Keratinocyte (primary cell): Measurements from ENCODE around the gene ARMC3. TPM values are rescaled to one million over a fixed set of nuclear protein-coding genes. Genes with fewer than 3 reads are reported as not detected.

ENCODE experiments used
- DNase-seq: peaks from one replicate; pipeline ENCODE4 v3.0.0-alpha.2; 2011; ENCODE audit warnings: low read depth, missing footprints, low spot score
- FAIRE-seq: peaks from 2 replicates; lab custom pipeline; 2011; peaks lifted over from hg19 to GRCh38; lab: Jason Lieb, UNC
- H2AFZ ChIP-seq: 2 replicates; pipeline ENCODE4 v1.6.0; 2012; ENCODE audit warnings: low read length, control low read depth, inconsistent platforms; ENCODE audit not compliant: control insufficient read depth
- H3K27ac ChIP-seq: 2 replicates; pipeline ENCODE4 v1.5.1; 2011; ENCODE audit warnings: low read length; ENCODE audit not compliant: control insufficient read depth, insufficient read depth
- H3K27me3 ChIP-seq: 3 replicates; pipeline ENCODE4 v1.6.0; 2011; ENCODE audit warnings: low read length; ENCODE audit not compliant: control insufficient read depth, insufficient read depth; ENCODE audit errors: extremely low read depth
- H3K36me3 ChIP-seq, 2 experiments: 2 replicates in 1 of 2; 3 replicates in 1 of 2; pipeline ENCODE4 v1.5.1; 2011; ENCODE audit warnings: low read length in 2 of 2, mild to moderate bottlenecking in 1 of 2; ENCODE audit not compliant: control insufficient read depth in 2 of 2, insufficient read depth in 2 of 2; ENCODE audit errors: extremely low read depth in 1 of 2
- H3K4me1 ChIP-seq: 3 replicates; pipeline ENCODE4 v1.5.1; 2011; ENCODE audit warnings: low read length; ENCODE audit not compliant: control insufficient read depth, insufficient read depth; ENCODE audit errors: extremely low read depth
- H3K4me2 ChIP-seq: 3 replicates; pipeline ENCODE4 v1.6.0; 2011; ENCODE audit warnings: low read depth, low read length; ENCODE audit not compliant: control insufficient read depth, insufficient read depth; ENCODE audit errors: extremely low read depth
- H3K4me3 ChIP-seq, 3 experiments: fragments of 200-600 bp in 1 of 3; sonication (generic) in 1 of 3; 2 replicates in 2 of 3; 3 replicates in 1 of 3; pipeline ENCODE4 v1.5.1; 2011 to 2016; ENCODE audit warnings: low read length in 3 of 3, mild to moderate bottlenecking in 3 of 3, control low read depth in 2 of 3, inconsistent platforms in 1 of 3, low read depth in 1 of 3, mixed read lengths in 1 of 3, mixed run types in 1 of 3, moderate library complexity in 1 of 3; ENCODE audit not compliant: control insufficient read depth in 2 of 3, insufficient read depth in 2 of 3; ENCODE audit errors: extremely low read depth in 1 of 3
- H3K79me2 ChIP-seq: 2 replicates; pipeline ENCODE4 v1.6.0; 2012; ENCODE audit warnings: low read length; ENCODE audit not compliant: control insufficient read depth, insufficient read depth
- H3K9ac ChIP-seq: 3 replicates; pipeline ENCODE4 v1.6.0; 2011; ENCODE audit warnings: low read length; ENCODE audit not compliant: control insufficient read depth, insufficient read depth; ENCODE audit errors: extremely low read depth
- H3K9me1 ChIP-seq: 3 replicates; pipeline ENCODE4 v1.6.0; 2011; ENCODE audit warnings: low read length; ENCODE audit not compliant: control insufficient read depth, insufficient read depth; ENCODE audit errors: extremely low read depth
- H3K9me3 ChIP-seq: 2 replicates; pipeline ENCODE4 v1.5.1; 2012; ENCODE audit warnings: low read depth, low read length; ENCODE audit not compliant: control insufficient read depth
- H4K20me1 ChIP-seq: 3 replicates; pipeline ENCODE4 v1.6.0; 2011; ENCODE audit warnings: low read length; ENCODE audit not compliant: control insufficient read depth, insufficient read depth; ENCODE audit errors: extremely low read depth
- CTCF ChIP-seq, 3 experiments: IDR thresholded peaks in 1 of 3; conservative IDR thresholded peaks in 1 of 3; optimal IDR thresholded peaks in 1 of 3; 2 replicates in 2 of 3; 3 replicates in 1 of 3; pipeline versions ENCODE3 to v1.5.1; 2011; ENCODE audit warnings: low read length in 3 of 3, mild to moderate bottlenecking in 3 of 3, moderate library complexity in 2 of 3, control low read depth in 1 of 3, inconsistent platforms in 1 of 3; ENCODE audit not compliant: insufficient read depth in 2 of 3; ENCODE audit errors: extremely low read depth in 1 of 3
- EZH2 ChIP-seq: IDR thresholded peaks from one replicate; pipeline ENCODE4 v1.6.1; 2012; ENCODE audit warnings: inconsistent platforms, mild to moderate bottlenecking, low read length, moderate library complexity
- dilution Hi-C: fragments of 300-500 bp; cut with MboI; formaldehyde crosslinking; loops from one replicate; pipeline ENCODE4 v1.7.0; 2020; ENCODE audit warnings: low sequenced_read_pairs; ENCODE audit not compliant: extremely low pct_ligation_motif_present
- polyA plus RNA-seq, 5 experiments: library from polyadenylated mRNA; depleted of rRNA in 3 of 5; stranded (reverse) in 3 of 5; stranded (forward) in 1 of 5; unstranded in 1 of 5; fragments of >200 nt; gene quantifications; 1 replicate in 1 of 5; 2 replicates in 3 of 5; 3 replicates in 1 of 5; pipeline versions ENCODE4 v1.2.1 to v1.2.3, GENCODE V29; 2011 to 2012; ENCODE audit warnings: missing spikeins in 2 of 5, low read depth in 1 of 5, low replicate concordance in 1 of 5

ARMC3 gene
- polyA plus RNA-seq, 1 donor (not counting 4 experiments of a cell fraction or from before 2014, with no cell fraction given): not detected

GRCh38 chr10:22915314-22915713, 12.5 kb upstream of the ARMC3 start:
- no peak overlapping the region for H3K27ac ChIP-seq
- no peak overlapping the region for H2AFZ ChIP-seq
- H3K9me3 ChIP-seq: no peaks in the 10 kb centered on the region
- no peak overlapping the region for H3K4me3 ChIP-seq
- H4K20me1 ChIP-seq: no peaks in the 10 kb centered on the region
- H3K9ac ChIP-seq: no peak overlapping the region
- H3K4me2 ChIP-seq: no peak overlapping the region
- TF ChIP-seq EZH2 (no peak), CTCF (optimal IDR thresholded peaks at IDR 0.05 in 1 of 3, IDR thresholded peaks at IDR 0.05 in 1 of 3, conservative IDR thresholded peaks at IDR 0.05 in 1 of 3; ENCODE audit: extremely low read depth in 1 of 3, insufficient read depth in 2 of 3, low read length in 3 of 3) (no peak)
- H3K4me1 ChIP-seq: no peaks in the 10 kb centered on the region
- DNase-seq (no peak), FAIRE-seq (no peak)
- H3K27me3 ChIP-seq: no peaks in the 10 kb centered on the region
- no peaks in the 10 kb centered on the region for H3K9me1 ChIP-seq
- dilution Hi-C loops: no loop called here
- no peaks in the 10 kb centered on the region for H3K79me2 ChIP-seq
- no peaks in the 10 kb centered on the region for H3K36me3 ChIP-seq

- TF ChIP-seq EZH2 (no peak), CTCF (optimal IDR thresholded peaks at IDR 0.05 in 1 of 3, IDR thresholded peaks at IDR 0.05 in 1 of 3, conservative IDR thresholded peaks at IDR 0.05 in 1 of 3; ENCODE audit: extremely low read depth in 1 of 3, insufficient read depth in 2 of 3, low read length in 3 of 3) (no peak)
- DNase-seq: no peak
- Histone ChIP-seq H3K79me2 (no peaks in the 10 kb centered on the region), H2AFZ (no peak overlapping the region), H3K27ac (no peak overlapping the region), H3K36me3 (no peaks in the 10 kb centered on the region), H3K4me3 (no peak overlapping the region), H3K9me1 (no peaks in the 10 kb centered on the region), H3K9ac (no peak overlapping the region), H3K4me2 (no peak overlapping the region), H4K20me1 (no peaks in the 10 kb centered on the region), H3K9me3 (no peaks in the 10 kb centered on the region), H3K27me3 (peaks cover 9% of the 10 kb centered on the region), H3K4me1 (no peaks in the 10 kb centered on the region)
- dilution Hi-C loops: no loop called here
- FAIRE-seq: no peak
Measured at GRCh38 chr10:22925088-22925487, 2.8 kb upstream of the ARMC3 start.
